ENCODE data around the gene MLLT3. TPM values are rescaled to one million over a fixed set of nuclear protein-coding genes. Genes with fewer than 3 reads are reported as not detected.

The MLLT3 gene
- total and polyA plus RNA-seq, 3 donors from 2014 or later, result 5.2 to 11.0 (median 7.6) TPM

- H3K4me3 ChIP-seq, result no peak overlapping the region
- no peaks in the 10 kb centered on the region for H3K9me3 ChIP-seq
- no peaks in the 10 kb centered on the region for H3K4me1 ChIP-seq
- TF ChIP-seq CTCF (IDR thresholded peaks at IDR 0.05) (no peak), POLR2A (IDR thresholded peaks at IDR 0.05) (no peak)
- WGBS, 2 donors, result 63 to 74% methylated on average over 2 of the region's 2 CpGs
- H3K27ac ChIP-seq, result no peak overlapping the region
- DNase-seq, result no peak
- no peaks in the 10 kb centered on the region for H3K27me3 ChIP-seq
- intact Hi-C loops (cut with DNase I; ENCODE audit: low total_unique reads), result no loop called here
- no peaks in the 10 kb centered on the region for H3K36me3 ChIP-seq (ENCODE audit: low read depth, missing control alignments)
Measured at GRCh38 chr9:20512106-20512505, 110.2 kb downstream of the MLLT3 start.

- 100% methylated on average over 1 of the region's 1 CpG for WGBS, 2 donors
- Histone ChIP-seq H3K4me1 (no peaks in the 10 kb centered on the region), H3K36me3 (ENCODE audit: low read depth, missing control alignments) (no peaks in the 10 kb centered on the region), H3K27me3 (no peaks in the 10 kb centered on the region), H3K4me3 (no peak overlapping the region), H3K9me3 (no peaks in the 10 kb centered on the region), H3K27ac (no peak overlapping the region)
- DNase-seq, result no peak
- TF ChIP-seq POLR2A (IDR thresholded peaks at IDR 0.05) (no peak), CTCF (IDR thresholded peaks at IDR 0.05) (no peak)
- intact Hi-C loops (cut with DNase I; ENCODE audit: low total_unique reads), result no loop called here
Measured at GRCh38 chr9:20511686-20512085, 110.6 kb downstream of the MLLT3 start.

GRCh38 chr9:20509466-20509865 lies 112.8 kb downstream of the MLLT3 start:
- intact Hi-C loops (cut with DNase I; ENCODE audit: low total_unique reads), result no loop called here
- Histone ChIP-seq H3K4me1 (no peaks in the 10 kb centered on the region), H3K27ac (no peak overlapping the region), H3K27me3 (no peaks in the 10 kb centered on the region), H3K9me3 (no peaks in the 10 kb centered on the region), H3K4me3 (no peak overlapping the region), H3K36me3 (ENCODE audit: low read depth, missing control alignments) (no peaks in the 10 kb centered on the region)
- DNase-seq, result no peak
- no peak for TF ChIP-seq POLR2A (IDR thresholded peaks at IDR 0.05)
- 88 to 89% methylated on average over 3 of the region's 3 CpGs for WGBS, 2 donors

DNA sequence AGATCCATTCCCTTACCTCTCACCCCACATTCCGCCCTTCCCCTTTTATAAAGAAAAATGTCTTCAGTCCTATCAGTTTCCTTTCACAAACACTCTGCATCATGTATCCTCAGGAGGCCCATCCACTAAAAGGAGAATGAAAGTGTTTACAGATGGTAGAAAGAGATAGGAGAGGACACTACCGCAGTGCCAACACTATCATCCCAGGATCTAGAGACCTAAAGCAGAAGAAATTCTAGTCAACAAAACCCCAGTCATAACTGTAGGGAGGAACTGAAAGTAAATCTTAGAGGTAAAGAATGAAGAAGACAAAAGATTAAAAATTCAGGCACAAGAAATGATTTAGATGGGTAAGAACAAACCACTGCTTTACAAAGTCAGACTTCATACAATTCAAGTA lies 114.1 kb downstream of the MLLT3 start:
- WGBS, 2 donors, result 77 to 80% methylated on average over 2 of the region's 2 CpGs
- no peak for DNase-seq

GRCh38 chr9:20507431-20507830 lies 114.9 kb downstream of the MLLT3 start:
- 0 to 38% methylated on average over 1 of the region's 1 CpG for WGBS, 2 donors
- H3K27me3 ChIP-seq, result no peaks in the 10 kb centered on the region
- no peaks in the 10 kb centered on the region for H3K9me3 ChIP-seq
- H3K27ac ChIP-seq, result no peak overlapping the region
- DNase-seq, result no peak
- H3K4me3 ChIP-seq, result no peak overlapping the region
- TF ChIP-seq POLR2A (IDR thresholded peaks at IDR 0.05) (no peak), CTCF (IDR thresholded peaks at IDR 0.05) (no peak)
- H3K4me1 ChIP-seq, result no peaks in the 10 kb centered on the region
- no peaks in the 10 kb centered on the region for H3K36me3 ChIP-seq (ENCODE audit: low read depth, missing control alignments)
- intact Hi-C loops (cut with DNase I; ENCODE audit: low total_unique reads), result no loop called here

More for the DNA sequence above, 114.1 kb downstream of the MLLT3 start:
- intact Hi-C loops (cut with DNase I; ENCODE audit: low total_unique reads), result no loop called here
- TF ChIP-seq POLR2A (IDR thresholded peaks at IDR 0.05) (no peak), CTCF (IDR thresholded peaks at IDR 0.05) (no peak)
- no peaks in the 10 kb centered on the region for H3K9me3 ChIP-seq
- H3K4me3 ChIP-seq, result no peak overlapping the region
- no peak overlapping the region for H3K27ac ChIP-seq
- H3K4me1 ChIP-seq, result no peaks in the 10 kb centered on the region
- no peaks in the 10 kb centered on the region for H3K36me3 ChIP-seq (ENCODE audit: low read depth, missing control alignments)
- no peaks in the 10 kb centered on the region for H3K27me3 ChIP-seq

Measured in testis (tissue), 3 donors.